Activated CD4-positive, alpha-beta T cell treated with anti-CD3 and anti-CD28 coated beads, Interleukin-2, Interleukin-6, amounts not matched to agents 100 ng/mL and 50 ng/mL, durations not matched to agents 16 hours and 8 hours (primary cell): ENCODE results near the gene IQCE.

ENCODE experiments used
- DNase-seq: peaks from one replicate; pipeline ENCODE4 v3.0.0-alpha.2; 2020

The IQCE gene

DNA sequence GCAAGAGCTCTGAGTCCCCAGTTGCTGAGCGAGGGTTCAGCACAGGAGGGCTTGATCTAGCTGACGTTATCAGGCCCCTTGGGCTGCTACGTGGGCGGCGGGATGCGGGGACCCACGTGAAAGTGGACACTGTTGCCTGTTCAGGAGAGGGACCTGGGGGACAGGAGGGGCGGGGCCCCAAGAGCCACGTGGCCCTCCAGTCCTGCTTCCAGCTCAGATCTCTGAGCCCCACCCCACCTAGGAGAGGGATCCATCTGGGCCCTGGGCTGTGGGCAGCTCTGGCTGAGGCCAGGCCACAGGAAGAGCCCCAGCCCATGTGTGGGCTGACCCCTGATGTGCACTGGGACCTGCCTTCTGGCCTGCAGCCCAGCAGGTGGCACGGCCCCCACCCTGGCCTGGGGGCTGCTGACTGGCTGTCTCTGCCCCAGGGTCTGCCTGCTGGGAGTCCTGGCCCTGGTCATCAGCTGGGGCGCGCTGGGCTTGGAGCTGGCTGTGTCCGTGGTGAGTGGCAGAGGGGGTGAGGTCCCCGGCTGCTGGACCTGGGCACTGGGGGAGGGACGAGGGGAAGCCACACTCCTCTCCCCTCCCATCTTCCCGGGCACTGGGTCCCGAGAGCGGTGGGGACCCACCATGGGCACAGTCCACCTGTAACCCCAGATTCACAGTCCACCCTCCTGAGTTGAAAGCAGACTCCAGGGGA lies 90.5 kb downstream of the IQCE start:
- DNase-seq = no peak

- no peak for DNase-seq
Observed at GRCh38 chr7:2649991-2650390, 91.2 kb downstream of the IQCE start.

DNA sequence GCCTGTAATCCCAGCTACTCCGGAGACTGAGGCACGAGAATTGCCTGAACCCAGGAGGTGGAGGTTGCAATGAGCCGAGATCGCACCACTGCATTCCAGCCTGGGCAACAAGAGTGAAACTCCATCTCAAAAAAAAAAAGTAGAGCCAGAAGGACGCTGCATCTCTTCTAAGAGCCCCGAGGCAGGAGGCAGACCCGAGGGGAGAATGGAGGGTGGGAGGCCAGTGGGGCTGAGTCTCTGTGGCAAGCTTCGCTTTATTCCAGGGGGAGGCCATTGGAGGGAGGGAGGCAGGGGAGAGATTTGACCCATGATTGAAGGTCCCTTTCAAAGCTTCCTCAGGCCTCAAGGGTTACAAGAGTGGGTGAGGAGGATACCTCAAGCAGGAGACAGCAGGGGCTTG lies 91.7 kb downstream of the IQCE start:
- DNase-seq = no peak

- no peak for DNase-seq
Observed at GRCh38 chr7:2651336-2651735, 92.6 kb downstream of the IQCE start.

DNA sequence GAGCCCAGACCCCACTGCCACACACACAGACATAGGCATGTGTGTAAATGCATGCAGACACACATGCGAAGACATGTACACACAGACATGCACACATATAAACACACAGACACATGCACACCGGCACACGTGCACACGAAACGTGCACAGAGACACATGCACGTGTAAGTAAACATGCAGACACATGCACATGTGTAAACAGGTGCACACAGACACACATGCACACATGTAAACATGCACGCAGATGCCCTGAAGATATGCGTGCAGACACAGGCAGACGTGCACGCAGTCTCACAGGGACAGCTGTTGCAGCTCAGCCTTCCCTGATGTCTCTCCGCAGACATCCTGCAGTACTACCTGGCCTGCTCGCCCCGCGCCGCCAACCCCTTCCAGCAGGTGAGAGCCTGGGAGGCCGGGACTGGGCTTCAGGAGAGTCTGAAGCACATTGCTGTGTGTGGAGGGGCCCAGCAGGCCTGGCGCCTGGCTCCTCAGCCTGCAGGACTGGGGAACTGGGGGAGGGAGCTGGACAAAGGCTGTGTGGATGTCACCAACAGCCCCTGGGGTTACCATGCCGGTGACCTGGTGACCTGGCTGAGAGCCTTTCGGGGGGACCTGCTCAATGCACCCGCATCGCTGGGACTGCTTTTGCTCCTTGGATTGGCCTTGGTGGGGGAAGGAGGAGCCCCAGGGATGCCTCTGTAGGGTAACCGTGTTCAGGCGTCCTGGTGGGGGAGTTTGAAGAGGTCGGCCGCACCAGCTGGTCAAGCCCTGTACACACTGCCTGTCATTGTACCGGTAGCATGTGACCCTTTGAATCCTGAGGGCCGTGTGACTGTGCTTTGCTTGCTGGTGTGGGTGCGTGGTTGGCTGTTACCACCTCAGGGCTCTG lies 93.3 kb downstream of the IQCE start:
- DNase-seq = no peak

DNA sequence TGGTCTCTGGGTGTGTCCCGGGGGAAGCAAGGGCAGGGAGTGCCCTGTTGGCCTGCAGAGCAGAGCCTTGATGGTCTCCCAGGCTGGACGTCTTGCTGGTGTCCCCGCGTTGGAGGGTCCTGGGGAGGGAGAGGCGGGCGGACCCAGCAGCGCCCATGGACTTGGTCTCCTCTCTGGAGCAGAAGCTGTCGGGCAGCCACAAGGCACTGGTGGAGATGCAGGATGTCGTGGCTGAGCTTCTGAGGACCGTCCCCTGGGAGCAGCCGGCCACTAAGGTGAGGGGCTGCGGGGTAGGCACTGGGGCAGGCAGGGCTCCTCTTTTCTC lies 93.9 kb downstream of the IQCE start:
- no peak for DNase-seq

- no peak for DNase-seq
Observed at GRCh38 chr7:2654059-2654458, 95.3 kb downstream of the IQCE start.

- no peak for DNase-seq
Observed at GRCh38 chr7:2655870-2656614, 97.3 kb downstream of the IQCE start.

- DNase-seq = no peak
Observed at GRCh38 chr7:2657208-2657607, 98.4 kb downstream of the IQCE start.

GRCh38 chr7:2657920-2658671 lies 99.3 kb downstream of the IQCE start:
- no peak for DNase-seq

GRCh38 chr7:2658941-2659340 lies 100.2 kb downstream of the IQCE start:
- DNase-seq = no peak

DNA sequence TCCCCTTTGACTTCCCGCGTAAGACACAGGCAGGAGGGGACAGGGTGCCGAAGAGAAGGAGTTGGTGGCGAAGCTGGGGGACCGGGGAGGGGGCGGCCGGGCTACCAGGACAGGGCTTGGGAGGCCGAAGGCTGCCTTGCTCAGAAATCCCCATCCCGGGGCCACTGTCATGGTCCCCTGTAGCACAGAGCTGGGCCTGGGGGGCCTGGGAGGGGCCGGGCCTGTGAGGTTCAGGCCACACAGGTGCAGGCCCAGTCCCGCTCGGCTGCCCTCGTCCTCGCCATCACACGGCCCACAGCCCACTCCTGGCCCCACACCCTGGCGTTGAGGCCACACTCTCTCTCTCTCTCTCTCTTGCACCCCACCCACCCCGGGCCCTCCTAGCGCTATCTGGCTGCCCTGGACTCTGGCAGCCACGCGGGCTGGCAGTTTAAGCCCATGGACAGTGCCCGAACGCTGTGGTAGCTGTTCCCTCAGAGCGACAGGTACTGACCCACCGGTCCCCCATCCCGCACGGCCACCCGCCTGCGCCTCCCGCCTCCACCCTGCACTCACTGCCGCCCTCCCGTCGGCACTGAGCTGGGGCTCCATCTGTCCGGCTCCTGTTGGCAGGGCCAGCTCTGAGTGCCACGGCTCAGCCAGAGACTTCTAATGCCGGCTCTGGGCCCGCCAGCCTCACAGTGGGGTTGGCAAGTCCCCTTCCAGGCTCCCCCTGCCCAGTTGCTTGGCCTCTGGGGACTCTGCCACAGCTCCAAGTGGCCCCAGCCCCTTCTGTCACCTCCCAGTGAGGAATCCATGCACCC lies 101.0 kb downstream of the IQCE start:
- no peak for DNase-seq

DNA sequence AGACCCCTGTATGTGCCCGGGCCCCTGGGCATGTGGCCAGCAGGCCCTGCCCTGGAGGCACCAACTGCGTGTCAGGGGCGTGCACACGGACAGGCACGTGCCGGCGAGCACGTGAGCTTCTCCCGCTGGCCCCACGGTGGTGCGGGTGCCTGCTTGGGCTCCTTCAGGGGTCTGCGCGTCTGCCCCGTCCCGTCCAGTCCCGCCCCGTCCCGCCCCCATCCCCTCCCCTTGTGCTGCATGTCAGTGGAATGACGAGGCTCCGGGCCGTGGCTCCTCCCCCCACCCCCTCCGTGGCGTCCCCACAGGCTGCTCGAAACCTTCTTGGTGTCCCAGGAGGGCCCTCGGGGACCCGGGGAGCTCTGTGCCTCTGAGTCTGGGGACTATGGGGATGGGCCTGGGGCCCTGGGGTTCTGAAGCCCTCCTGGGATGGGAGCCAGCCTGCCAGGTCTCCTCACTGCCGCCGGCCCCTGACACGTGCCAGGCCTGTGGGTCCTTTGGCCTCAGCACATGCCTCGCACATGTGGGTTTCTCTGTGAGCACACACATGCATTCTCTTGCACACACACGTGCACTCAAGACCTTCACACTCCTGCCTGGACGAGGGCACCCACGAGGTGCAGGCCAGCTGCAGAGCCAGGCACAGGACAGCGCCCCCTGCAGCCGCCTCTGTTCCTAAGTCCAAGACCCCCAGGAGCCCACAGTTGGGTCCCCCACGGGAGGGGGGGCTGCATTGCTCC lies 101.7 kb downstream of the IQCE start:
- no peak for DNase-seq

DNA sequence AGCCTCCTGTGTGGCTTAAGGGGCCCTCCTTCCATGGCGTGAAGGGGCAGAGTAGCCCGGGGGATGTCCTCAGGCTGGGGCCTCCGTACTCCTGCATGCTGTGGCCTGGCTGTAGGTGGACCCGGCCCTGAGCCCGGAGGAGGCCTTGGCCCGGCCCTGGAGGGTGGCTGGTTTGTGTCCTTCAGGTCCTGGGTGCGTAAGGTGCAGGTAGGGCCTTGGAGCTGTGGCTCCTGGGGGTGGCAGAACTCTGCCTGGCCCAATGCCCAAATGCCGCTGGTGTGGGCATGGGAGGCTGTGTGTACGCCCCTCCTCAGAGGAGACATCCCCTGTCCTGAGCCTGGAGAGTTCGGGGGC lies 102.3 kb downstream of the IQCE start:
- DNase-seq = no peak

DNA sequence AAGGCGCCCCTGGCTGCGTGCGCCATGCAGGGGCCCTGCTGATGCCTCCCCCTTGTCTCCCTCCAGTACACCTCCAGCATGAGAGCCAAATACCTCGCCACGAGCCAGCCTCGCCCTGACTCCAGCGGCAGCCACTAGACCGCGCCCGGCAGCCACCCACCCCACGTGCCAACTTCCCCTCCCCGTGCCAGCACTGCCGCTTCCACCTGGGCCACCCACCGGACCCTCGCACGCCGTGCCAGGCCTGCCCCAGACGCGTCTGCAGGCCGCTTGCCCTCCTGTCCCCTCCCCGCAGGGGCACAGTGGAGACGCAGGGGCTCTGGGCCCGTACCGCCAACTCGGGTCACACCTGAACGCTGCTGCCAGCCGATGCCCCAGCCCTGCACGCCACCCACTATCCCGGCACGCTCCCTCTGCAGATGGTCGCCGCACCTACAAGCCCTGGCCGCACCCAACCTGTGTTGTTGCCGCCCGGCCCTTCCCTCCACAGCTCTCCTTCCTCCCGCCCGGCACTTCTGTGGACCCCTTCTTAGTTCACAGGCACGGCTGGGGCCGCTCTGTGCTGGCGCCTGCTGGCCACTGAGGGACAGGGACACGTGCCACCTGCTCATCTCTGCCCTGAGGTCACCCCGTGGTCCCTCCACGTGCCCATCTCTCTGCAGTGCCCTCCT lies 103.0 kb downstream of the IQCE start:
- DNase-seq = no peak

- no peak for DNase-seq
Observed at GRCh38 chr7:2662273-2663120, 103.7 kb downstream of the IQCE start.

- no peak for DNase-seq
Observed at GRCh38 chr7:2663121-2663886, 104.5 kb downstream of the IQCE start.

GRCh38 chr7:2663960-2664359 lies 105.2 kb downstream of the IQCE start:
- no peak for DNase-seq
